WI38 (cell line): ENCODE results near the gene HNF4A.

Source experiments
- H3K4me3 ChIP-seq: 2 replicates; pipeline ENCODE4 v1.5.1; 2011; ENCODE audit warnings: low read depth, mild to moderate bottlenecking, control low read depth, low read length
- TF ChIP-seq, protein P1 (sequence below): IDR thresholded peaks from 2 replicates; pipeline ENCODE4 v1.5.1; 2012; ENCODE audit warnings: low read depth, mild to moderate bottlenecking, control low read depth, low read length

The HNF4A gene

DNA sequence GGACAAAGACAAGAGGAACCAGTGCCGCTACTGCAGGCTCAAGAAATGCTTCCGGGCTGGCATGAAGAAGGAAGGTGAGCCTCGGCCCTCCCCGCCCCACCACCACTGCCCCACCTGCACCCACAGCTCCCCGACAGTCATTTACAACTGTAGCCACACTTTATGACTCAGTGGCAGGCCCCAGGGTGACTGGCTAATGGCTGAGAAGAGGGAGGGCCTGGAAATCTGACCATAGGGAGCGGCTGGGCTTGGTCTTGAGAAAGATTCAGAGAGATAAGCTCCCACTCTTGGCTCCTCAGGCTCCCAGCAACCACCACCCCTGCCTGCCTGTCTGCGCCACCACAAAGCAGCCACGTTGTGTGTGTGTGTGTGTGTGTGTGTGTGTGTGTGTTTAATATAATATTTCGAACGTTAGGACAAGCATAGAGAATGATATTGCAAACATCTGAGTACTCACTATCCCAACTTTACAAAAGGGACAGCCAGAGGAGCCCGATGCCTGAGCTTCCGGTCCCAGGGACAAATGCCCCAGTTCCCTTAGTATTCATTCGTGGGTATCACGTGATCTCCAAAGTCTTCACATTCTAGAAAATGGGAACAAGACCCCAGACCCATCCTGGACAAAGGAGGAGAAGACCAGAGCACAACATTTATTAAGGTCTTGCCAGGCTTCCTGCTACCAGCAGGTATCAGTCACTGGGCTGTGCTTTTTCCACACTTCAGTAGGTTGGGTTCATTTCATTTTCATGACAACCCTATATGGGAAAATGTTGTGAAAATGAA, 52.1 kb downstream of the HNF4A start:
- H3K4me3 ChIP-seq: no peak overlapping the region
- TF ChIP-seq, protein P1, sequence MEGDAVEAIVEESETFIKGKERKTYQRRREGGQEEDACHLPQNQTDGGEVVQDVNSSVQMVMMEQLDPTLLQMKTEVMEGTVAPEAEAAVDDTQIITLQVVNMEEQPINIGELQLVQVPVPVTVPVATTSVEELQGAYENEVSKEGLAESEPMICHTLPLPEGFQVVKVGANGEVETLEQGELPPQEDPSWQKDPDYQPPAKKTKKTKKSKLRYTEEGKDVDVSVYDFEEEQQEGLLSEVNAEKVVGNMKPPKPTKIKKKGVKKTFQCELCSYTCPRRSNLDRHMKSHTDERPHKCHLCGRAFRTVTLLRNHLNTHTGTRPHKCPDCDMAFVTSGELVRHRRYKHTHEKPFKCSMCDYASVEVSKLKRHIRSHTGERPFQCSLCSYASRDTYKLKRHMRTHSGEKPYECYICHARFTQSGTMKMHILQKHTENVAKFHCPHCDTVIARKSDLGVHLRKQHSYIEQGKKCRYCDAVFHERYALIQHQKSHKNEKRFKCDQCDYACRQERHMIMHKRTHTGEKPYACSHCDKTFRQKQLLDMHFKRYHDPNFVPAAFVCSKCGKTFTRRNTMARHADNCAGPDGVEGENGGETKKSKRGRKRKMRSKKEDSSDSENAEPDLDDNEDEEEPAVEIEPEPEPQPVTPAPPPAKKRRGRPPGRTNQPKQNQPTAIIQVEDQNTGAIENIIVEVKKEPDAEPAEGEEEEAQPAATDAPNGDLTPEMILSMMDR: no peak

DNA sequence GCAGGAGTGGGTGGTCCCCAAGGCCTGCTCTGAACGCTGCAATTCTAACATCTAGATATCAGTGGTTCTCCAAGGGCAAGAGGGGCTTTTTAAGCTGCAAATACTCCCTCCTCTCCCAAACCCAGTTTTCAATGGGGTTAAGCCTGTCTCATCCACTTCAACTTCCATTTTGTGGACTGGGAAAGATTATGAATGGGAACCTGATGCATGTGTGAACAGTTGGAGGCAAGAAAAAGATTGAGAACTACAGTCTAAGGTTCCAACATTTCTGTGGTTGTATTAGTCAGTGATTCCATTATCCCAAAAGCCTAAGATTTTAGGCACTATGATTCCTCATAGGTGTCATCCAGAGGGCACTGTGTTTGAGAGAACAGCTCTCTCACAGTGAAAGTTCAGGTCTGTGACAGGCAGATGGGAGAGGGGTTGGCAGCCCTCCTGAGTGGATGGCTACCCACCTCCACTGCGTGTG, 53.7 kb downstream of the HNF4A start:
- TF ChIP-seq, protein P1: no peak
- H3K4me3 ChIP-seq: no peak overlapping the region

DNA sequence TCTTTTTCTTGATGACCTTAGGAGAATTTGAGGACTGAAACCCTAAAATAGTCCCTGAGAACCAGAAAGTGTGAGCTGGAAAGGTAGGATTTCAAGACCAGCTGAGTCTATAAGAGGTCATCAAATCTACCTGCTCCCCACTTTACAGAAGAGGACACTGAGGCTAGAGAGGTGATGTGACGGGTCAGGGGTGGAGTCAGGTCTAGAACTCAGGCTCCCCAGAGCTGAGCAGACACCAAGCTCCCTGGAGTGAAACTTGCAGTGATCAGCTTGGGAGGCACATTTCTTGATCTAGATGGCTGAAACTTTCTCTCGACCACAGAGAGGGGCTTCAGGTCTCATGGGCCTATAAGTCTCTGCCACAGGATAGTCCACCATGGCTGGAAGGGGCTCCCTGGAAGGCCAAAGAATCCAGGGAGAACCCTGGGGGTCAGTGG, 55.1 kb downstream of the HNF4A start:
- TF ChIP-seq, protein P1: no peak
- no peak overlapping the region for H3K4me3 ChIP-seq

DNA sequence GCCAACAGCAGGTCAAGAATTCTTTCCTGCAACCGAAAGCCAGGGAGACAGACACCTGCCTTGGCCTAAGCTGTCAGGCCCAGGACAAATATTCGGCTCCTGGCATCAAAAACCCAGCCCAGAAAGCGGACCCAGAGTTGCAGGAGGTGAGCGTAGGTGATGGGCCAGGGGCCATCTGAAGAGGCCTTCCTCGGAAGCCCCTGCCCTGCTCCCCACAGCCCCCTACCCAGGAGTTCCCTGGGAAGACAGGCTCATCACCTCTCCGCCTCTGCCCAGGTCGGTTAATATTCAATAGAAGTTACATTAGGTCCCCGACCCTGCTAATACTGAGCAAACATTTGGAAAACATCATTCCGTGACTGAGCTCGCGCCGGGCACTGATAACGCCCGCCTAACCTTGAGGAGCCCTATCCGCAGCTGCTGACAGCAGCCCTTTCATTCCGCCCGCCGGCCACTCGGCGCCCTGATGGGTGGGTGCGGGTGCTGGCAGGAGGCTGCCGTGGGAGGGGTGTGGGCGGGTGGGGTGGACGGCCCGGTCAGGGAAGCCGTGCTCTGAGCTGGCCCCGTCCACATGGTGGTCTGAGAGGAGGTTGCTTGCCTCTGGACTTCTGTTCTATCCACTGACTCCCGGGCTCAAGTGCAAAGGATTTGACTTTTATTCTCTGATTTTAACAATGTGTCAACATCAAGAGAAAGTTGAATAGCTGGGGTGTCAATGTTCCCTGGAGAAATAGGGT, 55.7 kb downstream of the HNF4A start:
- H3K4me3 ChIP-seq: no peak overlapping the region
- TF ChIP-seq, protein P1: no peak

DNA sequence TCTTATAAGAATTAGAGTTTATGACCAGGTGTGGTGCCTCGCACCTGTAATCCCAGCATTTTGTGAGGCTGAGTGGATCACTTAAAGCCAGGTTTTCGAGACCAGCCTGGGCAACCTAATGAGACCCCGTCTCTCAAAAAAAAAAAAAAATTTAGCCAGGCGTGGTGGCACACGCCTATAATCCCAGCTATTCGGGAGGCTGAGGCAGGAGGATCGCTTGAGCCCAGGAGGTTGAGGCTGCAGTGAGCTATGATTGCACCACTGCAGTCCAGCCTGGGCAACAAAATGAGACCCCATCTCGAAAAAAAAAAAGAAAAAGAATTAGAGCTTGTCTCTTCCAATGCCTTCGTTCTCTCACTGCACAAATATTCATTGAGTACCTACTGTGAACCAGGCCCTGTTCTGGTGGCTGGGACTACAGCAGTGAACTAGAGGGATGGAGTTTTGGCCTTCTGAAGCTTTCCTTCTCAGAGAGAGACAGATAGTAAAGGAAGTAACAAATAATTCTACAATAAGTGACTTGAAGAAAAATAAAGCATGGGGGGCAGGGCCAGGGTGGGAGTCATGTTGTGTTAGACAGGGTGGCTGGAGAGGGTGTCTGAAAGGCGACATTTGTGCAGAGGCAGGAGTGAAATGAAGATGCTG, 56.4 kb downstream of the HNF4A start:
- TF ChIP-seq, protein P1: no peak
- H3K4me3 ChIP-seq: no peak overlapping the region

DNA sequence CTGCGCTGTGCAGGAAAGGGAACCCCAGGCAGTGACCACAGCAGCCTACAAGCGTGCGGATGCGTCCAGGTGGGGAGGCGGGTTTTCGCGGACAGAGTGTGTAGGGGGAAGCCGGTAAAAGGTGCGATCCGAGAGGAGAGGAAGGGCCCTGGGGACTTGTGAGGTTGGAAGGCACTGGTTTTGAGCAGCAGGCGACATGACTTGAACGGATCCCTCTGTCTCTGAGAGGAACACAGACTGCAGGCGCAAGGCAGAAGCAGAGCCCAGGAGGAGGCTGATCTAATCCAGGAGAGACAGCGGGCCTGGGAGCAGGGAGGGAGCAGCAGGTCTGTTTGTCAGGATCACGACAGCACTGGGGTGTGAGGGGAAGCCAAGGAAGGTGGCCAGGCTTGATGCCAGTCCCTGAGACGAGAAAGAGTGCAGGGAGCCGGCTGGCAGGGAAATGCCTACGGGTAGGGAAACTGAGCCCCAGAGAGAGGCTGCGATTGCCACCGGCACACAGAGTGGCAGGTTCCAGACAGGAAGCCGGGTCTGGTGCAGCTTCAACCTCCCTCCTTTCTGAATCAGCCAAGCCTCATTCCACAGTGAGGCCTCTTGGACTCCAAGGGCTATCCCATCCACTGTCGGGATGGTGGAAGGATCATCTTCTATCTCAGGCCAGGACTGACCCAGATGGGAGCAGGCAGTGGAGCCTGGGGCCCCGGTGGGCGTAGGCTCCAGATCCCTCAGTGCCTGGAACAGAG, 57.1 kb downstream of the HNF4A start:
- TF ChIP-seq, protein P1: no peak
- H3K4me3 ChIP-seq: no peak overlapping the region
